Caco-2 (cell line): ENCODE data around the gene PDGFD. TPM values are rescaled to one million over a fixed set of nuclear protein-coding genes. Genes with fewer than 3 reads are reported as not detected.

Source experiments
- BruUV-seq: library from RNA; stranded (reverse); fragments of 400-500 nt; replicated peaks from 2 replicates; lab custom pipeline; 2021; lab: Mats Ljungman, UMichigan
- CTCF ChIA-PET: fragments of 300-600 bp; sonication (Branson Sonifier 250); formaldehyde crosslinking; loops from one replicate; lab custom pipeline; 2022; ENCODE audit warnings: antibody characterized with exemption; lab: Charles Lee
- POLR2A ChIA-PET: fragments of 300-600 bp; sonication (Branson Sonifier 250); formaldehyde crosslinking; loops from one replicate; lab custom pipeline; 2022; ENCODE audit warnings: antibody characterized with exemption; lab: Charles Lee
- DNase-seq, 2 experiments: peaks; one replicate each; pipeline versions ENCODE4 v3.0.0 to v3.0.0-alpha.2; 2020 to 2022
- H3K27me3 ChIP-seq: replicated peaks from 2 replicates; pipeline ENCODE4 v1.6.0; 2011; ENCODE audit warnings: low read length; ENCODE audit not compliant: control insufficient read depth, insufficient read depth
- H3K36me3 ChIP-seq: 2 replicates; pipeline ENCODE4 v1.5.1; 2011; ENCODE audit warnings: low read length; ENCODE audit not compliant: control insufficient read depth, insufficient read depth
- H3K4me1 ChIP-seq: fragments of 250-450 bp; sonication (Bioruptor Pico); 2 replicates; pipeline ENCODE4 v1.5.1; 2020; ENCODE audit warnings: mild to moderate bottlenecking
- H3K4me3 ChIP-seq: 2 replicates; pipeline ENCODE4 v1.5.1; 2011; ENCODE audit warnings: low read depth, mild to moderate bottlenecking, control low read depth, low read length
- H3K9me3 ChIP-seq: fragments of 250-450 bp; sonication (Bioruptor Pico); 2 replicates; pipeline ENCODE4 v1.5.1; 2020; ENCODE audit warnings: mild to moderate bottlenecking, moderate library complexity
- H3K27ac Mint-ChIP-seq: one replicate; pipeline ENCODE4 v1.8.0; 2022; ENCODE audit warnings: mixed read lengths; ENCODE audit not compliant: unreplicated experiment
- H3K27me3 Mint-ChIP-seq: one replicate; pipeline ENCODE4 v1.8.0; 2022; ENCODE audit warnings: mixed read lengths; ENCODE audit not compliant: insufficient read depth, unreplicated experiment
- H3K36me3 Mint-ChIP-seq: one replicate; pipeline ENCODE4 v1.8.0; 2022; ENCODE audit warnings: mild to moderate bottlenecking, mixed read lengths; ENCODE audit not compliant: insufficient read depth, unreplicated experiment
- H3K4me1 Mint-ChIP-seq: one replicate; pipeline ENCODE4 v1.8.0; 2022; ENCODE audit warnings: low read depth, mixed read lengths; ENCODE audit not compliant: unreplicated experiment
- H3K4me3 Mint-ChIP-seq: one replicate; pipeline ENCODE4 v1.8.0; 2022; ENCODE audit warnings: mild to moderate bottlenecking, moderate library complexity, mixed read lengths; ENCODE audit not compliant: unreplicated experiment
- H3K9me3 Mint-ChIP-seq: one replicate; pipeline ENCODE4 v1.8.0; 2022; ENCODE audit warnings: mixed read lengths; ENCODE audit not compliant: unreplicated experiment
- intact Hi-C: fragments of 100-400 bp; cut with micrococcal nuclease; formaldehyde crosslinking; loops from one replicate; pipeline ENCODE4 v1.10.0; 2022; ENCODE audit not compliant: unreplicated experiment
- total RNA-seq: library from RNA; stranded (reverse); gene quantifications from 2 replicates; pipeline ENCODE4 v1.2.3, GENCODE V29; 2022
- TF ChIP-seq, protein P1 (sequence below), 2 experiments: fragments of 200-600 bp in 1 of 2; IDR thresholded peaks; 1 replicate in 1 of 2; 2 replicates in 1 of 2; pipeline versions ENCODE4 v1.5.1 to v1.8.0; 2011 to 2022; ENCODE audit warnings: antibody characterized with exemption in 1 of 2, control low read depth in 1 of 2, inconsistent platforms in 1 of 2, low read depth in 1 of 2, low read length in 1 of 2, mild to moderate bottlenecking in 1 of 2, moderate library complexity in 1 of 2; ENCODE audit not compliant: insufficient read depth in 1 of 2, severe bottlenecking in 1 of 2, unreplicated experiment in 1 of 2

The PDGFD gene
- total RNA-seq, 1 experiment from 2014 or later: not detected

DNA sequence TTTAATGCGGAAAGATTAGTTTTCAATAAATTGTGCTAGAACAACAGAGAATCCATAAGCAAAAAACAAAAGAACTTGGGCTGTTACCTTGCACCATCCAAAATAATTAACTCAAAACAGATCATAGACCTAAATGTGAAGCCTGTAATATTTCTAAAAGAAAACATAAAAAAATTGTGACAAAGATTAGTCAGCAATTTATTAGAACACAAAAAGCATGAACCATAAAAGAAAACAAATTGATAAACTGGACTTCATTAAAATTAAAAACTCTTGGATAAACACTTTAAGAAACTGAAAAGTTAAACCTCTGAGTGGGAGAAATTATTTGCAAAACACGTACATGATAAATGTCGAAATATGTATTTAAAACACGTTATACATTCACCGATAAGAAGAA lies 106.0 kb downstream of the PDGFD start:
- Histone ChIP-seq H3K9me3 (0 out of 2 replicates have a peak, but pooled peaks cover 3% of the 10 kb centered on the region), H3K4me3 (no peak overlapping the region), H3K4me1 (no peaks in the 10 kb centered on the region), H3K27me3 (no peaks in the 10 kb centered on the region), H3K36me3 (no peaks in the 10 kb centered on the region)
- intact Hi-C loops: no loop called here
- Mint-ChIP-seq H3K4me3 (no peak overlapping the region), H3K9me3 (no peaks in the 10 kb centered on the region), H3K4me1 (no peaks in the 10 kb centered on the region), H3K36me3 (no peaks in the 10 kb centered on the region), H3K27me3 (peaks cover 14% of the 10 kb centered on the region), H3K27ac (no peak overlapping the region)
- ChIA-PET CTCF (no interaction called here), POLR2A (no interaction called here)
- TF ChIP-seq, protein P1, sequence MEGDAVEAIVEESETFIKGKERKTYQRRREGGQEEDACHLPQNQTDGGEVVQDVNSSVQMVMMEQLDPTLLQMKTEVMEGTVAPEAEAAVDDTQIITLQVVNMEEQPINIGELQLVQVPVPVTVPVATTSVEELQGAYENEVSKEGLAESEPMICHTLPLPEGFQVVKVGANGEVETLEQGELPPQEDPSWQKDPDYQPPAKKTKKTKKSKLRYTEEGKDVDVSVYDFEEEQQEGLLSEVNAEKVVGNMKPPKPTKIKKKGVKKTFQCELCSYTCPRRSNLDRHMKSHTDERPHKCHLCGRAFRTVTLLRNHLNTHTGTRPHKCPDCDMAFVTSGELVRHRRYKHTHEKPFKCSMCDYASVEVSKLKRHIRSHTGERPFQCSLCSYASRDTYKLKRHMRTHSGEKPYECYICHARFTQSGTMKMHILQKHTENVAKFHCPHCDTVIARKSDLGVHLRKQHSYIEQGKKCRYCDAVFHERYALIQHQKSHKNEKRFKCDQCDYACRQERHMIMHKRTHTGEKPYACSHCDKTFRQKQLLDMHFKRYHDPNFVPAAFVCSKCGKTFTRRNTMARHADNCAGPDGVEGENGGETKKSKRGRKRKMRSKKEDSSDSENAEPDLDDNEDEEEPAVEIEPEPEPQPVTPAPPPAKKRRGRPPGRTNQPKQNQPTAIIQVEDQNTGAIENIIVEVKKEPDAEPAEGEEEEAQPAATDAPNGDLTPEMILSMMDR (IDR thresholded peaks at IDR 0.05; ENCODE audit: insufficient read depth in 1 of 2, low read depth in 1 of 2, low read length in 1 of 2, severe bottlenecking in 1 of 2, unreplicated experiment in 1 of 2): no peak
- BruUV-seq: no TSS peak
- no peak for DNase-seq

DNA sequence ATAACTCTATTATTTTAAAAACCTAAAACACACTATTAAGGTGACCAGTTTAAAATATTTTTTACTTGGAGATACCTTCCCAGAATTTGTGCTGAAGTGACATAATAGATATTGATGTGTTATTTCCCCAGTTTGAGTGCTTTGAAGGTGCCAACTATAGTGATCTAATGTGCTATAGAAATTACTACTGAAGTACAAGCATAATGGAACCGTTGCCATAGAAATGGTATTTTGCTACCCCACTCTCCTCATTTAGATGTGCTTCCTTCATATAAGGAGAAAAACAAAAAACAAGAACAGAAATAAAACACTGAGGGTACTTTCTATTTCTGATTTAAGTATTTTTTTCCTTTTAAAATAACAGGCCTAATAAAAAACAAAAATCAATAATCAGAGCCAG lies 108.4 kb downstream of the PDGFD start:
- Mint-ChIP-seq H3K27me3 (peaks cover 12% of the 10 kb centered on the region), H3K27ac (no peak overlapping the region), H3K4me1 (no peaks in the 10 kb centered on the region), H3K36me3 (no peaks in the 10 kb centered on the region), H3K9me3 (no peaks in the 10 kb centered on the region), H3K4me3 (no peak overlapping the region)
- intact Hi-C loops: no loop called here
- Histone ChIP-seq H3K9me3 (0 out of 2 replicates have a peak, but pooled peaks cover 3% of the 10 kb centered on the region), H3K36me3 (no peaks in the 10 kb centered on the region), H3K27me3 (no peaks in the 10 kb centered on the region), H3K4me1 (no peaks in the 10 kb centered on the region), H3K4me3 (no peak overlapping the region)
- DNase-seq: no peak
- BruUV-seq: no TSS peak
- ChIA-PET POLR2A (no interaction called here), CTCF (no interaction called here)
- TF ChIP-seq, protein P1 (IDR thresholded peaks at IDR 0.05; ENCODE audit: insufficient read depth in 1 of 2, low read depth in 1 of 2, low read length in 1 of 2, severe bottlenecking in 1 of 2, unreplicated experiment in 1 of 2): no peak

DNA sequence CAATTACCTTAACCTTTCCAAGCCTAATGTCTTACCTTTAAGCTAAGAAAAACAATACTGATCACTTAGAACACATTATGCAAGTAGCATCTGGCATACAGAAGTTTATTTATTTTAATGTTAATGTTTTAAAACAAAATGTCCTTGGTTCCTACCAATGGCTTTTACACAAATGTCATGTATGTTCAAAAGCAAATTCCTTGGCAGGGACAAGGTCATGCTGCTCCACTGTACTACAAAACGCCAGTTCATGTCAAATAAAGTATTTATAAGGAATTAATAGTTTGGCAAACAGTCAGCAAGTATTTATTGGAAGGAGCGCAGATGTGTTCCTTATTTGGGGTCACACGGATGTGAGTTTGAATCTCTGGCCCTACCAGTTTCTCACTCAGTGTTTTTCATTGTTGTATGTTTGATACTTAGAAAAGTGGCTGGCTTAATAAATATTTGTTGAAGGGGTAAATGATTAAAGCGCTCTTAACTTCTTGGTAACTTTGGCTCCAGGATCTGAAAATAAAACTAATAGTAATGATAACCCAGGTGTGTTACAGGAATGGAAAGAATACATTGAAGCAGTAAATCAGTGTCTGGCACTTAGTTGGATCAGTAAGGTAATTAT lies 108.9 kb downstream of the PDGFD start:
- no peaks in the 10 kb centered on the region for H3K9me3 Mint-ChIP-seq
- H3K36me3 ChIP-seq: no peaks in the 10 kb centered on the region
- H3K4me3 Mint-ChIP-seq: no peak overlapping the region
- ChIA-PET POLR2A (no interaction called here), CTCF (no interaction called here)
- H3K4me1 ChIP-seq: no peaks in the 10 kb centered on the region
- no peaks in the 10 kb centered on the region for H3K27me3 ChIP-seq
- BruUV-seq: no TSS peak
- H3K27ac Mint-ChIP-seq: no peak overlapping the region
- no peaks in the 10 kb centered on the region for H3K36me3 Mint-ChIP-seq
- intact Hi-C loops: no loop called here
- H3K27me3 Mint-ChIP-seq: peaks cover 12% of the 10 kb centered on the region
- TF ChIP-seq, protein P1 (IDR thresholded peaks at IDR 0.05; ENCODE audit: insufficient read depth in 1 of 2, low read depth in 1 of 2, low read length in 1 of 2, severe bottlenecking in 1 of 2, unreplicated experiment in 1 of 2): no peak
- 0 out of 2 replicates have a peak, but pooled peaks cover 3% of the 10 kb centered on the region for H3K9me3 ChIP-seq
- DNase-seq: no peak
- no peak overlapping the region for H3K4me3 ChIP-seq
- no peaks in the 10 kb centered on the region for H3K4me1 Mint-ChIP-seq
